Smooth muscle cell (in vitro differentiated cells): ENCODE data around the gene USP48. TPM values are rescaled to one million over a fixed set of nuclear protein-coding genes. Genes with fewer than 3 reads are reported as not detected.

Experiments
- DNase-seq: peaks from one replicate; lab custom pipeline; 2025; ENCODE audit not compliant: unreplicated experiment; lab: John Stamatoyannopoulos, UW
- H2AFZ ChIP-seq: fragments of 200-600 bp; sonication (generic); 2 replicates; pipeline ENCODE4 v1.6.0; 2016; ENCODE audit warnings: antibody characterized with exemption, low read depth, mild to moderate bottlenecking
- H3F3A ChIP-seq: fragments of 200-600 bp; sonication (generic); 2 replicates; pipeline ENCODE4 v1.6.0; 2017; ENCODE audit warnings: antibody characterized with exemption, low read depth
- H3K27ac ChIP-seq: fragments of 200-600 bp; sonication (generic); 2 replicates; pipeline ENCODE4 v1.5.1; 2016; ENCODE audit warnings: low read depth, mild to moderate bottlenecking
- H3K27me3 ChIP-seq: fragments of 200-600 bp; sonication (generic); 2 replicates; pipeline ENCODE4 v1.6.1; 2016; ENCODE audit warnings: low read depth, mild to moderate bottlenecking
- H3K36me3 ChIP-seq: fragments of 200-600 bp; sonication (generic); 2 replicates; pipeline ENCODE4 v1.5.1; 2016; ENCODE audit warnings: low read depth
- H3K4me1 ChIP-seq: fragments of 200-600 bp; sonication (generic); 2 replicates; pipeline ENCODE4 v1.5.1; 2016; ENCODE audit warnings: low read depth
- H3K4me2 ChIP-seq: fragments of 200-600 bp; sonication (generic); 2 replicates; pipeline ENCODE4 v1.6.0; 2016; ENCODE audit warnings: mild to moderate bottlenecking
- H3K4me3 ChIP-seq: fragments of 200-600 bp; sonication (generic); 2 replicates; pipeline ENCODE4 v1.5.1; 2016; ENCODE audit warnings: mild to moderate bottlenecking
- H3K79me2 ChIP-seq: fragments of 200-600 bp; sonication (generic); 2 replicates; pipeline ENCODE4 v1.6.0; 2016; ENCODE audit warnings: low read depth, mild to moderate bottlenecking
- H3K9ac ChIP-seq: fragments of 200-600 bp; sonication (generic); 2 replicates; pipeline ENCODE4 v1.6.0; 2016; ENCODE audit warnings: low read depth
- H3K9me3 ChIP-seq: fragments of 200-600 bp; sonication (generic); replicated peaks from 2 replicates; pipeline ENCODE4 v1.5.1; 2016; ENCODE audit warnings: low read depth
- H4K20me1 ChIP-seq: fragments of 200-600 bp; sonication (generic); 2 replicates; pipeline ENCODE4 v1.6.0; 2016; ENCODE audit warnings: low read depth
- WGBS: methylation state at CpG from one replicate; pipeline ENCODE4 v1.1.7; 2016; ENCODE audit warnings: low lambda C conversion rate; 5-methylcytosine and 5-hydroxymethylcytosine counted together
- polyA plus RNA-seq: library from polyadenylated mRNA; unstranded; fragments of >200 nt; fragmentation: Nextera tagmentation; extraction: Ambion mirVana; gene quantifications from 2 replicates; pipeline ENCODE4 v1.2.1, GENCODE V29; 2016
- total RNA-seq: library from RNA; depleted of rRNA; stranded (reverse); fragments of >200 nt; gene quantifications from 2 replicates; pipeline ENCODE4 v1.2.3, GENCODE V29; 2014
- TF ChIP-seq, protein P1 (sequence below): fragments of 200-600 bp; sonication (generic); IDR thresholded peaks from 2 replicates; pipeline ENCODE4 v1.5.1; 2017; ENCODE audit warnings: borderline replicate concordance, mild to moderate bottlenecking, antibody characterized with exemption; ENCODE audit not compliant: insufficient read depth, poor library complexity, severe bottlenecking

USP48 gene
- total and polyA plus RNA-seq, 2 experiments from 2014 or later = 34.5 to 76.0 TPM

- Histone ChIP-seq H3K79me2 (no peaks in the 10 kb centered on the region), H4K20me1 (peaks cover 33% of the 10 kb centered on the region), H2AFZ (no peak overlapping the region), H3K9me3 (no peaks in the 10 kb centered on the region), H3K4me1 (no peaks in the 10 kb centered on the region), H3F3A (no peaks in the 10 kb centered on the region), H3K36me3 (peaks cover 13% of the 10 kb centered on the region), H3K4me2 (no peak overlapping the region), H3K27me3 (no peaks in the 10 kb centered on the region), H3K9ac (no peak overlapping the region), H3K4me3 (no peak overlapping the region), H3K27ac (no peak overlapping the region)
- TF ChIP-seq, protein P1, sequence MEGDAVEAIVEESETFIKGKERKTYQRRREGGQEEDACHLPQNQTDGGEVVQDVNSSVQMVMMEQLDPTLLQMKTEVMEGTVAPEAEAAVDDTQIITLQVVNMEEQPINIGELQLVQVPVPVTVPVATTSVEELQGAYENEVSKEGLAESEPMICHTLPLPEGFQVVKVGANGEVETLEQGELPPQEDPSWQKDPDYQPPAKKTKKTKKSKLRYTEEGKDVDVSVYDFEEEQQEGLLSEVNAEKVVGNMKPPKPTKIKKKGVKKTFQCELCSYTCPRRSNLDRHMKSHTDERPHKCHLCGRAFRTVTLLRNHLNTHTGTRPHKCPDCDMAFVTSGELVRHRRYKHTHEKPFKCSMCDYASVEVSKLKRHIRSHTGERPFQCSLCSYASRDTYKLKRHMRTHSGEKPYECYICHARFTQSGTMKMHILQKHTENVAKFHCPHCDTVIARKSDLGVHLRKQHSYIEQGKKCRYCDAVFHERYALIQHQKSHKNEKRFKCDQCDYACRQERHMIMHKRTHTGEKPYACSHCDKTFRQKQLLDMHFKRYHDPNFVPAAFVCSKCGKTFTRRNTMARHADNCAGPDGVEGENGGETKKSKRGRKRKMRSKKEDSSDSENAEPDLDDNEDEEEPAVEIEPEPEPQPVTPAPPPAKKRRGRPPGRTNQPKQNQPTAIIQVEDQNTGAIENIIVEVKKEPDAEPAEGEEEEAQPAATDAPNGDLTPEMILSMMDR = no peak
- DNase-seq = no peak
- WGBS = 97% methylated on average over 9 of the region's 9 CpGs
Measured at GRCh38 chr1:21736876-21737275, 46.1 kb downstream of the USP48 start.

DNA sequence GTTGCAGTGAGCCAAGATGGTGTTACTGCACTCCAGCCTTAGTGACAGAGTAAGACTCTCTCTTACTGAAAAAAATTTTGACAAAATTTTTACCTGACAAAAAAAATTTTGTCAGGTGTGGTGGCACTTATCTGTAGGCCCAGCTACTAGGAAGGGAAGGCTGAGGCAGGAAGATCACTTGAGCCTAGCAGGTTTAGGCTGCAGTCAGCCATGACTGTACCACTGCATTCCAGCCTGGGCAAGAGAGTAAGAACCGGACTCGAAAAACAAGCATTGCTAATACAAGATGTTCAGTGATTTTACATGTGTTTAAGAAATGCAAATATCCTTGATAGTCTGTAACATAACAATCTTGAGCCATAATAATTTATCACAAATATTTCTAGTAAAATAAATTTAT, 46.9 kb downstream of the USP48 start:
- no peaks in the 10 kb centered on the region for H3K4me1 ChIP-seq
- H3K4me3 ChIP-seq = no peak overlapping the region
- H3K27ac ChIP-seq = no peak overlapping the region
- H3K79me2 ChIP-seq = no peaks in the 10 kb centered on the region
- H4K20me1 ChIP-seq = peaks cover 30% of the 10 kb centered on the region
- no peak overlapping the region for H3K4me2 ChIP-seq
- TF ChIP-seq, protein P1 = no peak
- WGBS = 96% methylated on average over 2 of the region's 2 CpGs
- DNase-seq = no peak
- H3K9ac ChIP-seq = no peak overlapping the region
- H3F3A ChIP-seq = no peaks in the 10 kb centered on the region
- H3K9me3 ChIP-seq = no peaks in the 10 kb centered on the region
- no peaks in the 10 kb centered on the region for H3K27me3 ChIP-seq
- no peak overlapping the region for H2AFZ ChIP-seq
- H3K36me3 ChIP-seq = peaks cover 13% of the 10 kb centered on the region

DNA sequence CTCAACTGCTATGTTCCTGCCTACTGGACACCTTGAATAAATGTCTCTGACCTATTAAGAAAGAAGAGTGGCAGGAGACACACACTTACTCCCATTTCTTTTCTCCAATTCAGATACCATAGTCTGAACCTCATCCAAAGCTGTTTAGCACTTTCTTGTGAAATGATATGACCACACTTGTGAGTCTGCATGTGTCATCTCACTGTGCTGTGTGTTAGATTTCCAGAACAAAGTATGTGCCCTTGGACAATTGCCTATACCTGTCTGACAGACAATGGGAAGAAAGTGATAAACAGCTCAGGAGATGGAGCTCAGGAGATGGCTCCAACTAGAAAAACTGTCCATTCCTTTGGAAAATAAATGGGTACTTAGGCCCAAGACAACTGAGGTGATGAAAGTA, 48.4 kb downstream of the USP48 start:
- peaks cover 3% of the 10 kb centered on the region for H3K79me2 ChIP-seq

DNA sequence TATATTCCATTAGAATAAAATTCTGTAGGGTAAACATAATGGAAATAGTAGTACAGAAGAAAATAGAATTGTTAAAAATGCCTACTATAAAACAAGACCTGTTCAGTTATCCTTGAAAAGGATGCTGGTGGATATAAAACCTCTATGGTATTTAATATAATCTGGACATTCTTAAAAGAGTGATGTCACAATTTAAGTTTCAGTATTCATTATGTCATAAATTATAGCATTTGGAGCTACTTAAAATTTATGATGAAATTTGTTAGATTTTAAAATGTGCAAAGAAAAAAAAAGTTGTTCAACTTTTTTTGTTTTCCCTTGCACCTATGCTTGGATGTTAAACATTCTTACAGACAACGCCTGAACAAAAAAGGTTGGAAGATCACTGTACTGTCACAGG, 50.3 kb downstream of the USP48 start:
- Histone ChIP-seq H3K36me3 (peaks cover 28% of the 10 kb centered on the region), H3K79me2 (peaks cover 3% of the 10 kb centered on the region), H3K4me2 (no peak overlapping the region), H2AFZ (no peak overlapping the region), H3K27ac (no peak overlapping the region), H3K4me1 (no peaks in the 10 kb centered on the region), H3K4me3 (no peak overlapping the region), H4K20me1 (peaks cover 25% of the 10 kb centered on the region), H3F3A (no peaks in the 10 kb centered on the region), H3K27me3 (no peaks in the 10 kb centered on the region), H3K9ac (no peak overlapping the region), H3K9me3 (no peaks in the 10 kb centered on the region)
- TF ChIP-seq, protein P1 = no peak
- no peak for DNase-seq
- WGBS = 0% methylated on average over 1 of the region's 1 CpG

More for the DNA sequence above, 48.4 kb downstream of the USP48 start:
- DNase-seq = no peak
- Histone ChIP-seq H3K9ac (no peak overlapping the region), H3F3A (no peaks in the 10 kb centered on the region), H3K4me3 (no peak overlapping the region), H3K9me3 (no peaks in the 10 kb centered on the region), H3K36me3 (peaks cover 18% of the 10 kb centered on the region), H4K20me1 (peaks cover 24% of the 10 kb centered on the region), H2AFZ (no peak overlapping the region), H3K4me2 (no peak overlapping the region), H3K27ac (no peak overlapping the region), H3K27me3 (no peaks in the 10 kb centered on the region), H3K4me1 (no peaks in the 10 kb centered on the region)
- TF ChIP-seq, protein P1 = no peak
